Progenitor cell of endocrine pancreas (in vitro differentiated cells): ENCODE measurements around the gene MED17. TPM values are rescaled to one million over a fixed set of nuclear protein-coding genes. Genes with fewer than 3 reads are reported as not detected.

Experiments used
- DNase-seq: peaks from one replicate; pipeline ENCODE4 v3.0.0; 2021; ENCODE audit warnings: low spot score; ENCODE audit not compliant: unreplicated experiment
- H3K27ac Mint-ChIP-seq: 2 replicates; pipeline ENCODE4 v1.8.0; 2021; ENCODE audit warnings: mild to moderate bottlenecking, moderate library complexity, mixed read lengths
- H3K27me3 Mint-ChIP-seq: 2 replicates; pipeline ENCODE4 v1.8.0; 2021; ENCODE audit warnings: mixed read lengths
- H3K36me3 Mint-ChIP-seq: 2 replicates; pipeline ENCODE4 v1.8.0; 2022; ENCODE audit warnings: mixed read lengths; ENCODE audit not compliant: insufficient read depth
- H3K4me1 Mint-ChIP-seq: 2 replicates; pipeline ENCODE4 v1.8.0; 2021; ENCODE audit warnings: low read depth, mixed read lengths
- H3K4me3 Mint-ChIP-seq: 2 replicates; pipeline ENCODE4 v1.8.0; 2021; ENCODE audit warnings: low read depth, mild to moderate bottlenecking, moderate library complexity, mixed read lengths
- H3K9me3 Mint-ChIP-seq: 2 replicates; pipeline ENCODE4 v1.8.0; 2021; ENCODE audit warnings: low read depth, mixed read lengths
- long read RNA-seq: library from polyadenylated mRNA; unstranded; transcript quantifications from one replicate; pipeline ENCODE4 v2.0.0, GENCODE V29; 2020
- total RNA-seq: library from RNA; stranded (reverse); gene quantifications from 2 replicates; pipeline ENCODE4 v1.2.1, GENCODE V29; 2021
- TF ChIP-seq, protein P1 (sequence below): fragments of 200-600 bp; sonication (generic); IDR thresholded peaks from one replicate; pipeline ENCODE4 v1.5.0; 2021; ENCODE audit warnings: antibody characterized with exemption, mild to moderate bottlenecking; ENCODE audit not compliant: unreplicated experiment

The MED17 gene
- total RNA-seq, result 55.7 and 57.8 TPM in 2 replicates
- long read RNA-seq, full-length matches to known transcripts, result 70 of 75 reads
- long read RNA-seq, partial matches to known transcripts, result 2 of 75 reads
- long read RNA-seq, other reads (novel, unspliced or antisense), result 3 of 75 reads

DNA sequence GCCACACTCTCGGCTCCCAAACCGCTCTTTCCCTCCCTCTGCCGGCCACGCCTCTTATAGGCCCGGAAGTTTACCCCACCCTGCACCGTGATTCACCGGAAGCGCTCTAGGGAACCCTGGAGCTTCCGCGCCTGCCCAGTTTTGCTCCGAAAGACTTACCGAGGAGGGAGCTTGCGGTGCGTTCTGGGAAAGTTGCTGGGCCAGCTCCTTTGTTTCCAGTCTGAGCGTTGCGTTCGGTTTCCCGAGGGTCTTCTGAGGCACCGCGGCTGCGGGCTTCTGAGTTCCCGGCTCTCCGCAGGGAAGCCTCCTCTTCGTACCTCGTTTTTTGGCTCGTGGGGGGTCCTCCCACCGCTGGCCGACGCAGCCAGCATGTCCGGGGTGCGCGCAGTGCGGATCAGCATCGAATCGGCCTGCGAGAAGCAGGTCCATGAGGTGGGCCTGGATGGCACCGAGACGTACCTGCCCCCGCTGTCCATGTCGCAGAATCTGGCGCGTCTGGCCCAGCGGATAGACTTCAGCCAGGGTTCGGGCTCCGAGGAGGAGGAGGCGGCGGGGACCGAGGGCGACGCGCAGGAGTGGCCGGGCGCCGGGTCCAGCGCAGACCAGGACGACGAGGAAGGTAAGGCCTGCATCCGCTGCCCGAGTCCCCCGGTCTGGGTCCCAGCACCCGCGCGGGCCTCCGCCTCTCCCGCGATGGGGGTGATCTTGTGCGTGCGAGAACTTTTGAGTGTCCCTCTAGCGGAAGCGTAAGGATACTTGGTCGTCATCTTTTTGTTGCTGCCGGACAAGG is at the start of gene MED17:
Gene MED17 (plus strand): TSS at position 138 of the 790 bp plus-strand sequence. CDS start 232 bp downstream, at position 370.
- Mint-ChIP-seq H3K9me3 (no peaks in the 10 kb centered on the region), H3K27me3 (no peaks in the 10 kb centered on the region), H3K27ac (peak within 1 kb of the TSS; percentile 99), H3K4me3 (peak within 1 kb of the TSS; percentile 99), H3K4me1 (peaks cover 31% of the 10 kb centered on the region), H3K36me3 (peaks cover 7% of the 10 kb centered on the region)
- TF ChIP-seq, protein P1, sequence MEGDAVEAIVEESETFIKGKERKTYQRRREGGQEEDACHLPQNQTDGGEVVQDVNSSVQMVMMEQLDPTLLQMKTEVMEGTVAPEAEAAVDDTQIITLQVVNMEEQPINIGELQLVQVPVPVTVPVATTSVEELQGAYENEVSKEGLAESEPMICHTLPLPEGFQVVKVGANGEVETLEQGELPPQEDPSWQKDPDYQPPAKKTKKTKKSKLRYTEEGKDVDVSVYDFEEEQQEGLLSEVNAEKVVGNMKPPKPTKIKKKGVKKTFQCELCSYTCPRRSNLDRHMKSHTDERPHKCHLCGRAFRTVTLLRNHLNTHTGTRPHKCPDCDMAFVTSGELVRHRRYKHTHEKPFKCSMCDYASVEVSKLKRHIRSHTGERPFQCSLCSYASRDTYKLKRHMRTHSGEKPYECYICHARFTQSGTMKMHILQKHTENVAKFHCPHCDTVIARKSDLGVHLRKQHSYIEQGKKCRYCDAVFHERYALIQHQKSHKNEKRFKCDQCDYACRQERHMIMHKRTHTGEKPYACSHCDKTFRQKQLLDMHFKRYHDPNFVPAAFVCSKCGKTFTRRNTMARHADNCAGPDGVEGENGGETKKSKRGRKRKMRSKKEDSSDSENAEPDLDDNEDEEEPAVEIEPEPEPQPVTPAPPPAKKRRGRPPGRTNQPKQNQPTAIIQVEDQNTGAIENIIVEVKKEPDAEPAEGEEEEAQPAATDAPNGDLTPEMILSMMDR, result peak; percentile 44
- peak; percentile 74 for DNase-seq

DNA sequence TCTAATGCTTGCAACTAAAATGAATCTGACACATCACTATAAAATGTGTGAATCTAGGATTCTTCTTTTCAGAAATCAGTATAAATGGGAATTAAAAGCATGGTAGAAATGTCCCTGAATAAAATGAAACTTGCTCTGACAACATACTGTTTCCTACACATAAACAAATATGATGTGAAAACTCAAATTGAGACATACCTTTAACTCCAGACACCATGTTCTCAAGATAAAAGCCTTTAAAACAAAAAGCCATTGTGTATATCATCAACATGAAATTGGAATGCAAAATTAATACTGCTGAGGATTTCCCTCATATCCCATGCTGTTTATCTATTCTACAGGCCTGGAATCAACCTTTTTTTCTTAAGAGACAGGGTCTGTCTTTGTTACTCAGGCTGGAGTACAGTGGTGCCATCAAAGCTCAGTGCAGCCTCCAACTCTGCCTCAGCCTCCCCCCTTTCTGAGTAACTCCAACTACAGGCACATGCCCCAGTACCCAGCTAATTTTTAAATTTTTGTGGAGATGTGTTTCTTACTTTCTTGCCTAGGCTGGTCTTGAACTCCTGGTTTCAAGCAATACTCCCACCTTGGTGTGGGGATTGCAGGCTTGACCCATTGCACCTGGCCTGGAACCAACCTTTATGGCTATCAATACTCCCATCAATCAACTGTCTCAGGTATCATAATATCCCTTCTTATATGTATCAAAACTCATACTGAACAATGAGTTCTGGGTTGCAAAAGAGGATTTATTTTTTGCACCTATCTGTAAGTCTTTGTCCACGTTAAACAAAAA is 49.5 kb upstream of the MED17 start:
- no peaks in the 10 kb centered on the region for H3K27me3 Mint-ChIP-seq
- H3K9me3 Mint-ChIP-seq, result no peaks in the 10 kb centered on the region
- peaks cover 39% of the 10 kb centered on the region for H3K36me3 Mint-ChIP-seq
- H3K4me3 Mint-ChIP-seq, result no peak overlapping the region
- DNase-seq, result no peak
- H3K4me1 Mint-ChIP-seq, result peaks cover 25% of the 10 kb centered on the region
- no peak overlapping the region for H3K27ac Mint-ChIP-seq
- TF ChIP-seq, protein P1, result no peak

- Mint-ChIP-seq H3K27me3 (no peaks in the 10 kb centered on the region), H3K27ac (no peak overlapping the region), H3K4me1 (peaks cover 30% of the 10 kb centered on the region), H3K4me3 (no peak overlapping the region), H3K36me3 (peaks cover 37% of the 10 kb centered on the region), H3K9me3 (no peaks in the 10 kb centered on the region)
- TF ChIP-seq, protein P1, result no peak
- no peak for DNase-seq
Measured at GRCh38 chr11:93735627-93736026, 48.5 kb upstream of the MED17 start.

GRCh38 chr11:93736129-93736528 is 48.0 kb upstream of the MED17 start:
- no peak for DNase-seq
- H3K4me3 Mint-ChIP-seq, result no peak overlapping the region
- no peaks in the 10 kb centered on the region for H3K27me3 Mint-ChIP-seq
- peaks cover 37% of the 10 kb centered on the region for H3K36me3 Mint-ChIP-seq
- TF ChIP-seq, protein P1, result no peak
- H3K4me1 Mint-ChIP-seq, result peaks cover 30% of the 10 kb centered on the region
- H3K9me3 Mint-ChIP-seq, result no peaks in the 10 kb centered on the region
- no peak overlapping the region for H3K27ac Mint-ChIP-seq

- Mint-ChIP-seq H3K4me1 (peaks cover 37% of the 10 kb centered on the region), H3K36me3 (peaks cover 35% of the 10 kb centered on the region), H3K27ac (peak overlapping the region; percentile 62), H3K9me3 (no peaks in the 10 kb centered on the region), H3K4me3 (peak overlapping the region; percentile 97), H3K27me3 (no peaks in the 10 kb centered on the region)
- DNase-seq, result no peak
- TF ChIP-seq, protein P1, result no peak
Measured at GRCh38 chr11:93737904-93738612, 46.0 kb upstream of the MED17 start.
